SK-N-SH (cell line): ENCODE measurements around the gene MAMDC4. TPM values are rescaled to one million over a fixed set of nuclear protein-coding genes. Genes with fewer than 3 reads are reported as not detected.

ENCODE experiments used
- CTCF ChIA-PET: fragments of 300-600, 350-600 bp; formaldehyde crosslinking; extraction: SDS; loops from one replicate; lab custom pipeline; 2021; lab: Yijun Ruan, JAX
- POLR2A ChIA-PET: fragments of 350-600 bp; sonication (Branson Sonifier 250); formaldehyde crosslinking; extraction: SDS; loops from one replicate; lab custom pipeline; 2020; ENCODE audit warnings: antibody characterized with exemption, inconsistent platforms; lab: Yijun Ruan, JAX
- DNase-seq: peaks from one replicate; pipeline ENCODE4 v3.0.0; 2012
- H2AFZ ChIP-seq: fragments of 200-600 bp; sonication (generic); 2 replicates; pipeline ENCODE4 v1.8.1; 2016; ENCODE audit warnings: antibody characterized with exemption, mild to moderate bottlenecking, low read depth
- H3F3A ChIP-seq: fragments of 200-600 bp; sonication (generic); replicated peaks from 2 replicates; pipeline ENCODE3; 2016; ENCODE audit warnings: antibody characterized with exemption, mild to moderate bottlenecking; ENCODE audit not compliant: insufficient read depth
- H3K27ac ChIP-seq, 2 experiments: fragments of 200-500 bp in 1 of 2; fragments of 200-600 bp in 1 of 2; sonication (Bioruptor generic) in 1 of 2; sonication (generic), shearing (Covaris generic) in 1 of 2; 2 replicates each; pipeline versions ENCODE4 v1.5.1 to v1.6.1; 2014 to 2016; ENCODE audit warnings: low read depth in 2 of 2, inconsistent platforms in 1 of 2, low read length in 1 of 2, mild to moderate bottlenecking in 1 of 2, mixed read lengths in 1 of 2
- H3K27me3 ChIP-seq: fragments of 200-600 bp; sonication (generic), shearing (Covaris generic); 2 replicates; pipeline ENCODE4 v1.6.1; 2016; ENCODE audit warnings: mixed run types; ENCODE audit not compliant: insufficient read depth
- H3K36me3 ChIP-seq, 2 experiments: fragments of 200-500 bp in 1 of 2; fragments of 200-600 bp in 1 of 2; sonication (Bioruptor generic) in 1 of 2; sonication (generic) in 1 of 2; replicated peaks in 1 of 2; 2 replicates each; pipeline versions ENCODE3 to v1.5.1; 2014 to 2016; ENCODE audit warnings: low read length in 1 of 2, mild to moderate bottlenecking in 1 of 2; ENCODE audit not compliant: insufficient read depth in 2 of 2, control insufficient read depth in 1 of 2
- H3K4me1 ChIP-seq, 2 experiments: fragments of 200-500 bp in 1 of 2; fragments of 200-600 bp in 1 of 2; sonication (Bioruptor generic) in 1 of 2; sonication (generic), shearing (Covaris generic) in 1 of 2; 2 replicates each; pipeline versions ENCODE4 v1.5.1 to v1.6.1; 2014 to 2016; ENCODE audit warnings: low read depth in 1 of 2, low read length in 1 of 2, mixed run types in 1 of 2; ENCODE audit not compliant: insufficient read depth in 2 of 2, control insufficient read depth in 1 of 2
- H3K4me2 ChIP-seq: fragments of 200-600 bp; sonication (generic), shearing (Covaris generic); 2 replicates; pipeline ENCODE4 v1.6.1; 2017; ENCODE audit warnings: mixed run types
- H3K4me3 ChIP-seq, 2 experiments: fragments of 200-500 bp in 1 of 2; fragments of 200-600 bp in 1 of 2; sonication (Bioruptor generic) in 1 of 2; sonication (generic), shearing (Covaris generic) in 1 of 2; 2 replicates each; pipeline versions ENCODE4 v1.5.1 to v1.8.1; 2014 to 2016; ENCODE audit warnings: low read depth in 2 of 2, inconsistent platforms in 1 of 2, low read length in 1 of 2, mild to moderate bottlenecking in 1 of 2, mixed read lengths in 1 of 2, moderate library complexity in 1 of 2
- H3K79me2 ChIP-seq: fragments of 200-600 bp; sonication (generic); 2 replicates; pipeline ENCODE4 v1.8.1; 2017; ENCODE audit warnings: mild to moderate bottlenecking; ENCODE audit not compliant: insufficient read depth
- H3K9ac ChIP-seq: fragments of 200-600 bp; sonication (generic); 2 replicates; pipeline ENCODE4 v1.6.1; 2017; ENCODE audit warnings: mixed run types
- H3K9me2 ChIP-seq: fragments of 200-600 bp; sonication (generic); 2 replicates; pipeline ENCODE4 v1.6.1; 2017; ENCODE audit warnings: mixed run types
- H3K9me3 ChIP-seq: fragments of 200-600 bp; sonication (generic); 2 replicates; pipeline ENCODE4 v1.6.1; 2017; ENCODE audit warnings: mixed run types, mild to moderate bottlenecking, moderate library complexity
- H4K20me1 ChIP-seq: fragments of 200-600 bp; sonication (generic); 2 replicates; pipeline ENCODE4 v1.6.1; 2017; ENCODE audit warnings: mild to moderate bottlenecking, mixed run types; ENCODE audit not compliant: insufficient read depth
- CTCF ChIP-seq: fragments of 200-600 bp; sonication (generic); IDR thresholded peaks from 2 replicates; pipeline ENCODE4 v1.6.1; 2017; ENCODE audit warnings: antibody characterized with exemption, mild to moderate bottlenecking, moderate library complexity
- FOXM1 ChIP-seq: IDR thresholded peaks from 2 replicates; pipeline ENCODE4 v1.4.0; 2012; ENCODE audit warnings: low read depth, mild to moderate bottlenecking
- GATA2 ChIP-seq: sonication (generic); formaldehyde crosslinking; IDR thresholded peaks from 2 replicates; pipeline ENCODE4 v1.5.0; 2020; ENCODE audit warnings: mild to moderate bottlenecking, missing genetic modification reagents
- IRF3 ChIP-seq: fragments of 150-350 bp; IDR thresholded peaks from 2 replicates; pipeline ENCODE4 v1.6.1; 2016; ENCODE audit warnings: mild to moderate bottlenecking, low read depth, low read length
- JUND ChIP-seq: IDR thresholded peaks from 2 replicates; pipeline ENCODE4 v1.4.0; 2012
- MAX ChIP-seq: IDR thresholded peaks from 2 replicates; pipeline ENCODE4 v1.4.0; 2012; ENCODE audit warnings: low read depth
- MEF2A ChIP-seq: IDR thresholded peaks from 2 replicates; pipeline ENCODE4 v1.4.0; 2012; ENCODE audit warnings: low read depth, borderline replicate concordance
- NRF1 ChIP-seq: IDR thresholded peaks from 2 replicates; pipeline ENCODE4 v1.6.1; 2012; ENCODE audit warnings: low read depth, mild to moderate bottlenecking, low read length
- PBX3 ChIP-seq: IDR thresholded peaks from 2 replicates; pipeline ENCODE4; 2012
- REST ChIP-seq: IDR thresholded peaks from 2 replicates; pipeline ENCODE4 v1.6.1; 2012; ENCODE audit warnings: mild to moderate bottlenecking, low read depth, low read length, moderate library complexity
- RFX5 ChIP-seq: IDR thresholded peaks from 2 replicates; pipeline ENCODE4 v1.6.1; 2012; ENCODE audit warnings: mild to moderate bottlenecking, improper control_type of control experiment, low read length
- TCF12 ChIP-seq: IDR thresholded peaks from 2 replicates; pipeline ENCODE4 v1.4.0; 2012
- USF1 ChIP-seq: IDR thresholded peaks from 2 replicates; pipeline ENCODE4 v1.4.0; 2012; ENCODE audit warnings: low read depth, borderline replicate concordance
- USF2 ChIP-seq: fragments of 150-350 bp; IDR thresholded peaks from 2 replicates; pipeline ENCODE4 v1.6.1; 2017; ENCODE audit warnings: antibody characterized with exemption, low read length, low read depth, borderline replicate concordance
- ZBTB33 ChIP-seq: IDR thresholded peaks from 2 replicates; pipeline ENCODE4 v1.4.0; 2012; ENCODE audit warnings: low read depth, borderline replicate concordance
- WGBS: methylation state at CpG from one replicate; pipeline ENCODE4 v1.1.6; 2017; ENCODE audit warnings: low lambda C conversion rate; 5-methylcytosine and 5-hydroxymethylcytosine counted together
- polyA plus RNA-seq, 3 experiments: library from polyadenylated mRNA; depleted of rRNA; stranded (reverse); fragments of >200 nt; gene quantifications; 2 replicates each; pipeline ENCODE4 v1.2.3, GENCODE V29; 2012

Gene MAMDC4
- polyA plus RNA-seq, 1 of the 3 experiments (the other 2 are of a cell fraction), result 4.2 TPM

GRCh38 chr9:136835932-136836904 is 15.9 kb upstream of the MAMDC4 start:
- H3K4me1 ChIP-seq, result peaks cover 6 to 13% of the 10 kb centered on the region in 2 experiments; a peak in 2 of 4 replicates
- no peak overlapping the region for H3K9ac ChIP-seq
- ChIA-PET CTCF (interaction anchor here (1.2 to 2.2 kb wide), 3 partner anchors 8 to 193 kb away, joined by 3 to 6 read pairs (median 6); no protein-coding TSS in a partner anchor), POLR2A (interaction anchor here (1.0 kb wide), 1 partner anchor 16 kb away, joined by 3 read pairs; no protein-coding TSS in a partner anchor)
- H4K20me1 ChIP-seq, result 0 out of 2 replicates have a peak, but pooled peaks cover 3% of the 10 kb centered on the region
- H3K36me3 ChIP-seq, result peaks cover 4 to 31% of the 10 kb centered on the region in 2 experiments
- no peaks in the 10 kb centered on the region for H3K9me3 ChIP-seq
- TF ChIP-seq GATA2 (CRISPR knock-in tag), result no peak
- TF ChIP-seq MAX, result no peak
- TF ChIP-seq REST, result no peak
- TF ChIP-seq PBX3, result no peak
- TF ChIP-seq USF1, result no peak
- TF ChIP-seq TCF12, result no peak
- TF ChIP-seq ZBTB33, result no peak
- TF ChIP-seq CTCF, result no peak
- TF ChIP-seq USF2, result no peak
- TF ChIP-seq FOXM1, result no peak
- no peak for TF ChIP-seq MEF2A
- no peak for TF ChIP-seq RFX5
- no peak for TF ChIP-seq JUND
- TF ChIP-seq NRF1, result no peak
- TF ChIP-seq IRF3, result no peak
- DNase-seq, result no peak
- no peak overlapping the region for H3K4me3 ChIP-seq
- H3K79me2 ChIP-seq, result no peaks in the 10 kb centered on the region
- peaks cover 7% of the 10 kb centered on the region for H3F3A ChIP-seq
- no peak overlapping the region for H2AFZ ChIP-seq
- no peak overlapping the region for H3K4me2 ChIP-seq
- H3K9me2 ChIP-seq, result no peaks in the 10 kb centered on the region
- no peak overlapping the region for H3K27ac ChIP-seq
- no peaks in the 10 kb centered on the region for H3K27me3 ChIP-seq
- WGBS, result 98% methylated on average over 6 of the region's 21 CpGs
